ENCODE measurements around the gene ST3GAL5. TPM values are rescaled to one million over a fixed set of nuclear protein-coding genes. Genes with fewer than 3 reads are reported as not detected.

ST3GAL5 gene
- total and polyA plus RNA-seq, 12 donors: 25.6 to 172 (median 85.6) TPM

- WGBS, 4 donors: 79 to 96% (median 84%) methylated on average over 4 to 22 of the region's 22 CpGs
These were observed 47.8 kb upstream of the ST3GAL5 start for GRCh38 chr2:85936421-85937068.

GRCh38 chr2:85935746-85936208, 47.0 kb upstream of the ST3GAL5 start:
- H3K4me3 ChIP-seq: no peak overlapping the region
- WGBS, 4 donors: 27 to 40% (median 31%) methylated on average over 3 of the region's 3 CpGs
- no peaks in the 10 kb centered on the region for H3K36me3 ChIP-seq (replicated peaks in 1 of 2)
- TF ChIP-seq CTCF (IDR thresholded peaks at IDR 0.05): no peak
- TF ChIP-seq POLR2A (IDR thresholded peaks at IDR 0.05): peak in 1 of 2 donors; percentile 18
- H3K4me1 ChIP-seq (replicated peaks in 1 of 2): peaks cover 41 to 51% of the 10 kb centered on the region in 2 donors
- no peaks in the 10 kb centered on the region for H3K27me3 ChIP-seq
- intact Hi-C loops (cut with DNase I): no loop called here
- peak overlapping the region; percentile 66 to 91 (median 78) for H3K27ac ChIP-seq
- DNase-seq: peak in 6 of 7 donors; percentile 61 to 85 (median 80)
- no peaks in the 10 kb centered on the region for H3K9me3 ChIP-seq (replicated peaks in 1 of 3)

More at GRCh38 chr2:85936421-85937068, 47.8 kb upstream of the ST3GAL5 start:
- no peaks in the 10 kb centered on the region for H3K36me3 ChIP-seq (replicated peaks in 1 of 2)
- peaks cover 41 to 51% of the 10 kb centered on the region in 2 donors for H3K4me1 ChIP-seq (replicated peaks in 1 of 2)
- peak; percentile 42 to 92 (median 80) for DNase-seq
- intact Hi-C loops (cut with DNase I): no loop called here
- H3K4me3 ChIP-seq: no peak overlapping the region
- TF ChIP-seq CTCF (IDR thresholded peaks at IDR 0.05) (no peak), POLR2A (IDR thresholded peaks at IDR 0.05) (peak in 1 of 2 donors; percentile 25)
- peak overlapping the region; percentile 66 to 91 (median 78) for H3K27ac ChIP-seq
- H3K27me3 ChIP-seq: no peaks in the 10 kb centered on the region
- no peaks in the 10 kb centered on the region for H3K9me3 ChIP-seq (replicated peaks in 1 of 3)

GRCh38 chr2:85935170-85935745, 46.5 kb upstream of the ST3GAL5 start:
- intact Hi-C loops (cut with DNase I): no loop called here

More at GRCh38 chr2:85935170-85935745, 46.5 kb upstream of the ST3GAL5 start:
- Histone ChIP-seq H3K9me3 (replicated peaks in 1 of 3) (no peaks in the 10 kb centered on the region), H3K4me3 (no peak overlapping the region), H3K36me3 (replicated peaks in 1 of 2) (no peaks in the 10 kb centered on the region), H3K27me3 (no peaks in the 10 kb centered on the region), H3K4me1 (replicated peaks in 1 of 2) (peaks cover 43 to 54% of the 10 kb centered on the region in 2 donors), H3K27ac (peak overlapping the region; percentile 35 to 91 (median 73))
- DNase-seq: peak in 2 of 7 donors; percentile 7 to 48
- TF ChIP-seq POLR2A (IDR thresholded peaks at IDR 0.05) (no peak), CTCF (IDR thresholded peaks at IDR 0.05) (no peak)
- 65 to 74% (median 70%) methylated on average over 6 of the region's 6 CpGs for WGBS, 4 donors

All from adrenal gland (tissue), 12 donors.